GM23338 (cell line): ENCODE data around the gene CACNA1C.

ENCODE experiments used
- CTCF ChIP-seq, 2 experiments: fragments of 200-600 bp in 1 of 2; sonication (generic) in 1 of 2; conservative IDR thresholded peaks; 2 replicates each; pipeline versions ENCODE4 v1.5.1 to v1.6.1; 2016 to 2017; ENCODE audit warnings: antibody characterized with exemption in 2 of 2, low read depth in 2 of 2, mild to moderate bottlenecking in 2 of 2, moderate library complexity in 1 of 2
- EZH2 ChIP-seq: fragments of 200-600 bp; sonication (generic); IDR thresholded peaks from one replicate; pipeline ENCODE4 v1.8.0; 2017; ENCODE audit warnings: antibody characterized with exemption, mild to moderate bottlenecking, low read depth; ENCODE audit not compliant: unreplicated experiment
- JUNB ChIP-seq: IDR thresholded peaks from one replicate; pipeline ENCODE4 v1.6.1; 2016; ENCODE audit warnings: antibody characterized with exemption; ENCODE audit not compliant: unreplicated experiment
- POLR2AphosphoS5 ChIP-seq: IDR thresholded peaks from 2 replicates; pipeline ENCODE4 v1.6.1; 2016; ENCODE audit warnings: antibody characterized with exemption, low read depth
- TF ChIP-seq, protein P1 (sequence below): IDR thresholded peaks from 2 replicates; pipeline ENCODE4 v1.6.1; 2016; ENCODE audit warnings: antibody characterized with exemption

- TF ChIP-seq, protein P1, sequence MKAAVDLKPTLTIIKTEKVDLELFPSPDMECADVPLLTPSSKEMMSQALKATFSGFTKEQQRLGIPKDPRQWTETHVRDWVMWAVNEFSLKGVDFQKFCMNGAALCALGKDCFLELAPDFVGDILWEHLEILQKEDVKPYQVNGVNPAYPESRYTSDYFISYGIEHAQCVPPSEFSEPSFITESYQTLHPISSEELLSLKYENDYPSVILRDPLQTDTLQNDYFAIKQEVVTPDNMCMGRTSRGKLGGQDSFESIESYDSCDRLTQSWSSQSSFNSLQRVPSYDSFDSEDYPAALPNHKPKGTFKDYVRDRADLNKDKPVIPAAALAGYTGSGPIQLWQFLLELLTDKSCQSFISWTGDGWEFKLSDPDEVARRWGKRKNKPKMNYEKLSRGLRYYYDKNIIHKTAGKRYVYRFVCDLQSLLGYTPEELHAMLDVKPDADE, result no peak
- TF ChIP-seq CTCF (conservative IDR thresholded peaks at IDR 0.05; ENCODE audit: low read depth in 2 of 2) (no peak), POLR2AphosphoS5 (no peak), EZH2 (no peak), JUNB (no peak)
These were observed 430.3 kb downstream of the CACNA1C start for GRCh38 chr12:2482938-2483660.
